UCSD-AML1 (cell line): ENCODE data around the gene IBTK.
"Not testable (repeated sequence)": the region's sequence is repeated elsewhere in the genome, so short reads cannot be mapped to it uniquely, and the experiment has no call there.

Experiments used
- DNase-seq: peaks from one replicate; lab custom pipeline; 2025; ENCODE audit not compliant: unreplicated experiment; lab: John Stamatoyannopoulos, UW

IBTK gene

GRCh38 chr6:82182756-82183155 lies 64.8 kb downstream of the IBTK start:
- no peak for DNase-seq

- no peak for DNase-seq
These were observed 68.1 kb downstream of the IBTK start for GRCh38 chr6:82179415-82179814.

GRCh38 chr6:82178759-82179112 lies 68.8 kb downstream of the IBTK start:
- no peak for DNase-seq

GRCh38 chr6:82178077-82178758 lies 69.3 kb downstream of the IBTK start:
- DNase-seq = no peak

- DNase-seq = no peak
These were observed 70.9 kb downstream of the IBTK start for GRCh38 chr6:82176616-82177015.

- DNase-seq = no peak
These were observed 75.0 kb downstream of the IBTK start for GRCh38 chr6:82172594-82172993.

- DNase-seq = no peak
These were observed 78.2 kb downstream of the IBTK start for GRCh38 chr6:82169138-82169876.

GRCh38 chr6:82166493-82166892 lies 81.1 kb downstream of the IBTK start:
- no peak for DNase-seq

GRCh38 chr6:82160255-82160990 lies 87.1 kb downstream of the IBTK start:
- no peak for DNase-seq

- DNase-seq = not testable (repeated sequence)
These were observed 94.8 kb downstream of the IBTK start for GRCh38 chr6:82152786-82153185.

GRCh38 chr6:82151147-82151546 lies 96.4 kb downstream of the IBTK start:
- DNase-seq = not testable (repeated sequence)

GRCh38 chr6:82145926-82146452 lies 101.6 kb downstream of the IBTK start:
- no peak for DNase-seq

GRCh38 chr6:82144852-82145340 lies 102.6 kb downstream of the IBTK start:
- DNase-seq = no peak

- DNase-seq = no peak
These were observed 103.3 kb downstream of the IBTK start for GRCh38 chr6:82144007-82144851.

GRCh38 chr6:82143041-82143481 lies 104.5 kb downstream of the IBTK start:
- DNase-seq = no peak

- DNase-seq = no peak
These were observed 105.0 kb downstream of the IBTK start for GRCh38 chr6:82142524-82142923.

- no peak for DNase-seq
These were observed 109.3 kb downstream of the IBTK start for GRCh38 chr6:82138075-82138791.

- no peak for DNase-seq
These were observed 116.1 kb downstream of the IBTK start for GRCh38 chr6:82131441-82131840.

- DNase-seq = no peak
These were observed 117.7 kb downstream of the IBTK start for GRCh38 chr6:82129797-82130196.

GRCh38 chr6:82128973-82129372 lies 118.6 kb downstream of the IBTK start:
- not testable (repeated sequence) for DNase-seq
